GM19455 (cell line): ENCODE measurements around the gene C10orf90.
"Not testable (repeated sequence)": the region's sequence is repeated elsewhere in the genome, so short reads cannot be mapped to it uniquely, and the experiment has no call there.

ENCODE experiments used
- ATAC-seq: cut with Tn5 transposase; IDR thresholded peaks from one replicate; pipeline ENCODE4 v1.9.1; 2021; ENCODE audit not compliant: unreplicated experiment

The C10orf90 gene

GRCh38 chr10:126561294-126561920, 109.1 kb downstream of the C10orf90 start:
- no peak for ATAC-seq

GRCh38 chr10:126558881-126559280, 111.6 kb downstream of the C10orf90 start:
- no peak for ATAC-seq

- ATAC-seq = no peak
Observed at GRCh38 chr10:126551202-126551601, 119.3 kb downstream of the C10orf90 start.

GRCh38 chr10:126550586-126550985, 119.9 kb downstream of the C10orf90 start:
- ATAC-seq = not testable (repeated sequence)

- ATAC-seq = no peak
Observed at GRCh38 chr10:126549344-126549743, 121.1 kb downstream of the C10orf90 start.

GRCh38 chr10:126544565-126544964, 125.9 kb downstream of the C10orf90 start:
- ATAC-seq = no peak

- ATAC-seq = no peak
Observed at GRCh38 chr10:126538439-126539135, 131.9 kb downstream of the C10orf90 start.

- no peak for ATAC-seq
Observed at GRCh38 chr10:126536656-126537055, 133.8 kb downstream of the C10orf90 start.

GRCh38 chr10:126536148-126536547, 134.3 kb downstream of the C10orf90 start:
- no peak for ATAC-seq

GRCh38 chr10:126533644-126534043, 136.8 kb downstream of the C10orf90 start:
- no peak for ATAC-seq

GRCh38 chr10:126528315-126528835, 142.1 kb downstream of the C10orf90 start:
- no peak for ATAC-seq

GRCh38 chr10:126527645-126528314, 142.7 kb downstream of the C10orf90 start:
- no peak for ATAC-seq

- no peak for ATAC-seq
Observed at GRCh38 chr10:126525326-126525725, 145.2 kb downstream of the C10orf90 start.

GRCh38 chr10:126524526-126524925, 146.0 kb downstream of the C10orf90 start:
- ATAC-seq = no peak

- no peak for ATAC-seq
Observed at GRCh38 chr10:126523071-126523470, 147.4 kb downstream of the C10orf90 start.

GRCh38 chr10:126521399-126521798, 149.1 kb downstream of the C10orf90 start:
- ATAC-seq = no peak

- no peak for ATAC-seq
Observed at GRCh38 chr10:126520751-126521317, 149.7 kb downstream of the C10orf90 start.

- ATAC-seq = no peak
Observed at GRCh38 chr10:126519992-126520391, 150.5 kb downstream of the C10orf90 start.

- ATAC-seq = no peak
Observed at GRCh38 chr10:126519185-126519584, 151.3 kb downstream of the C10orf90 start.

GRCh38 chr10:126518218-126519080, 152.0 kb downstream of the C10orf90 start:
- ATAC-seq = no peak

GRCh38 chr10:126516515-126516914, 154.0 kb downstream of the C10orf90 start:
- ATAC-seq = no peak
